ENCODE data around the gene TMPRSS9.
A peak's percentile ranks its signal among the peaks of the same experiment; 100 is the strongest.

Gene TMPRSS9

GRCh38 chr19:2462635-2463421, 102.8 kb downstream of the TMPRSS9 start (continued):
- no peak for TF ChIP-seq ZNF837 (tag by site-specific recombination; IDR thresholded peaks at IDR 0.05)
- no peak for TF ChIP-seq MZF1 (tag by site-specific recombination; IDR thresholded peaks at IDR 0.05; ENCODE audit: borderline replicate concordance)
- no peak for TF ChIP-seq ZNF426 (tag by site-specific recombination; IDR thresholded peaks at IDR 0.05)
- TF ChIP-seq ZNF223 (tag by site-specific recombination; IDR thresholded peaks at IDR 0.05) = no peak
- TF ChIP-seq PATZ1 (tag by site-specific recombination; IDR thresholded peaks at IDR 0.05) = 0 out of 2 replicates have a peak, but pooled peaks have one; percentile 62
- TF ChIP-seq ZNF248 (tag by site-specific recombination; IDR thresholded peaks at IDR 0.05) = no peak
- TF ChIP-seq GLI4 (tag by site-specific recombination; IDR thresholded peaks at IDR 0.05) = no peak
- peak; percentile 71 for TF ChIP-seq ZNF335 (tag by site-specific recombination; conservative IDR thresholded peaks at IDR 0.05)
- no peak for TF ChIP-seq PRDM6 (tag by site-specific recombination; IDR thresholded peaks at IDR 0.05)
- TF ChIP-seq ZBTB21 (tag by site-specific recombination; IDR thresholded peaks at IDR 0.05) = peak; percentile 34; the same call in 1 of the 2 replicates
- TF ChIP-seq ZNF488 (tag by site-specific recombination; IDR thresholded peaks at IDR 0.05) = no peak
- peak; percentile 96 for TF ChIP-seq KLF8 (tag by site-specific recombination; IDR thresholded peaks at IDR 0.05)
- TF ChIP-seq BCL11B (tag by site-specific recombination; IDR thresholded peaks at IDR 0.05; ENCODE audit: low read depth) = peak; percentile 90
- no peak for TF ChIP-seq ZIC2 (tag by site-specific recombination; IDR thresholded peaks at IDR 0.05)
- TF ChIP-seq REPIN1 (tag by site-specific recombination; IDR thresholded peaks at IDR 0.05; ENCODE audit: low read depth) = peak; percentile 67; the same call in 1 of the 2 replicates
- TF ChIP-seq ZBTB10 (tag by site-specific recombination; IDR thresholded peaks at IDR 0.05) = no peak
- TF ChIP-seq SETDB1 (IDR thresholded peaks at IDR 0.05; ENCODE audit: insufficient read length, low read length) = no peak
- TF ChIP-seq ZNF404 (tag by site-specific recombination; IDR thresholded peaks at IDR 0.05) = no peak
- 0 out of 2 replicates have a peak, but pooled peaks have one; percentile 42 for TF ChIP-seq ZNF843 (tag by site-specific recombination; IDR thresholded peaks at IDR 0.05)
- no peak for TF ChIP-seq ZNF138 (tag by site-specific recombination; IDR thresholded peaks at IDR 0.05; ENCODE audit: borderline replicate concordance)
- no peak for TF ChIP-seq ZNF704 (tag by site-specific recombination; IDR thresholded peaks at IDR 0.05)
- TF ChIP-seq OSR2 (tag by site-specific recombination; IDR thresholded peaks at IDR 0.05) = no peak
- TF ChIP-seq ZNF18 (tag by site-specific recombination; IDR thresholded peaks at IDR 0.05) = no peak
- no peak for TF ChIP-seq ZNF792 (tag by site-specific recombination; IDR thresholded peaks at IDR 0.05)
- TF ChIP-seq OVOL3 (tag by site-specific recombination; IDR thresholded peaks at IDR 0.05) = peak; percentile 43; the same call in 1 of the 2 replicates
- no peak for TF ChIP-seq ZNF707 (tag by site-specific recombination; IDR thresholded peaks at IDR 0.05)
- no peak for TF ChIP-seq ZNF530 (tag by site-specific recombination; IDR thresholded peaks at IDR 0.05; ENCODE audit: low read depth)
- TF ChIP-seq ZNF585B (tag by site-specific recombination; IDR thresholded peaks at IDR 0.05) = no peak
- 0 out of 2 replicates have a peak, but pooled peaks have one; percentile 42 for TF ChIP-seq YY1 (tag by site-specific recombination; IDR thresholded peaks at IDR 0.05)

All from HEK293 (cell line).